GM18868 (cell line): ENCODE measurements around the gene ARID2.

ENCODE experiments used
- ATAC-seq: cut with Tn5 transposase; IDR thresholded peaks from one replicate; pipeline ENCODE4 v1.9.1; 2021; ENCODE audit warnings: mild to moderate bottlenecking, moderate library complexity; ENCODE audit not compliant: unreplicated experiment

ARID2 gene

DNA sequence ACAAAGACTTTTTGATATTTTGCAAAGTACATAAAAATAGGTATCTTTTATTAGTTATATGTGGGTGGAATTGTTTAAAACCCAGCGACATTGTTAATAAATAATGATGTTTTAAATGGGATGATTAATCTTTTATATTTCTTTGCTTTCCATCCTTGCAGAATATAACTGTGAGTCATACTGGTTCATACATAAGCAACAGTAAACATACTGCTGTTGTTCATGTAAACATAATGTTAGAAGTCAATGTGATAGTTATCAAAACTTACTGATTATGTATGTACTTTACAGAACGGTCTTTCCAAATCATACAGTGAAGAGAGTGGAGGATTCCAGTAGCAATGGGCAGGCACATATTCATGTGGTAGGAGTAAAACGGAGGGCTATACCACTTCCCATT, 119.8 kb downstream of the ARID2 start:
- ATAC-seq = no peak

GRCh38 chr12:45850302-45850701, 120.8 kb downstream of the ARID2 start:
- ATAC-seq = no peak

GRCh38 chr12:45852508-45852907, 123.0 kb downstream of the ARID2 start:
- no peak for ATAC-seq

GRCh38 chr12:45853550-45853949, 124.0 kb downstream of the ARID2 start:
- no peak for ATAC-seq

- no peak for ATAC-seq
Observed at GRCh38 chr12:45863332-45863731, 133.8 kb downstream of the ARID2 start.

DNA sequence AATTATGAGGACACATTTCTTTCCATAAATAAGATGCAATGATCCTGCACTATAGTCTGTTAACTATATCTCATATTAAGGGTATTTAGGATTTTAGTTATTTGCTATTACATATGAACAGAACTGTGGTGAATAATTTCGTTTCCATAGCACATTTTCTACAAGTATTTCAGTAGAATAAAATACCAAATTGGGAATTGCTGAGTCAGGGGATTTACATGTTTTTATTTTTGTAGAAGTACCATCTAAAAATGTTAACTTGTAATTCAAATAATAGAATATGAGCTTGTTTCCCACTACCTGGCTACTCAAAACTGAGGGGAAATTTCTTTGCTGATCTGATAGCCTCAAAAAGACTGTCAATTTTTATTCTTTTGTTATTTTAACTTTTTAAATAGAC, 136.8 kb downstream of the ARID2 start:
- ATAC-seq = no peak

- ATAC-seq = no peak
Observed at GRCh38 chr12:45872446-45872845, 142.9 kb downstream of the ARID2 start.

- no peak for ATAC-seq
Observed at GRCh38 chr12:45877069-45877468, 147.6 kb downstream of the ARID2 start.

DNA sequence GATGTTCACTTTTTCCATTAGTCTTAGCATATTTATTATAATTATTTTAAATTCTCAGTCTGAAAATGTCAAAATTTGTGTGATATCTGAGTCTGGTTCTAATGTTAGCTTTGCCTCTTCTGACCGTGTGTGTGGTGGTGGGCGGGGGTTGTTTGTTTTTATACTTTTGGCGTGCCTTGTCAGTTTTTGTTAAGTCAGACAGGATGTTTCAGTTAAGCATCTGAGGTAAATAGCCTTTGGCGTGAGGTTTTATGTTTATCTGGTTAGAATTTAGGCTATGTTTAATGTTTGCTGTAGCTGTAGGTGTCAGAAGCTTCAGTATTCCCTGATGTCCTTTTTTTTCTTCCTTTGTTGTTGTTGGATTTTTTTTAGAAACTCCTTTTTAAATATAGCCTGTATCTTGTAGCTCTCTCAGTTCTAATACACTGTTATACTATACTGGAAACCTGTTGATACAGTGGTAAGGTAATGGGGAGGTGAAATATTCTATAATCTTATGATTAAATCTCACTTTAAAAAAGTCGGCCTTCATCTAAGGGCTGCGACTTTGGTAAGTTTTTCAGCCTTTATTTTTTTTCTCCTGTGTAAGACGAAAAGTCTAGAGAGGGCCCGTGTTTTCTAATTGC, 149.2 kb downstream of the ARID2 start:
- ATAC-seq = peak; percentile 54

DNA sequence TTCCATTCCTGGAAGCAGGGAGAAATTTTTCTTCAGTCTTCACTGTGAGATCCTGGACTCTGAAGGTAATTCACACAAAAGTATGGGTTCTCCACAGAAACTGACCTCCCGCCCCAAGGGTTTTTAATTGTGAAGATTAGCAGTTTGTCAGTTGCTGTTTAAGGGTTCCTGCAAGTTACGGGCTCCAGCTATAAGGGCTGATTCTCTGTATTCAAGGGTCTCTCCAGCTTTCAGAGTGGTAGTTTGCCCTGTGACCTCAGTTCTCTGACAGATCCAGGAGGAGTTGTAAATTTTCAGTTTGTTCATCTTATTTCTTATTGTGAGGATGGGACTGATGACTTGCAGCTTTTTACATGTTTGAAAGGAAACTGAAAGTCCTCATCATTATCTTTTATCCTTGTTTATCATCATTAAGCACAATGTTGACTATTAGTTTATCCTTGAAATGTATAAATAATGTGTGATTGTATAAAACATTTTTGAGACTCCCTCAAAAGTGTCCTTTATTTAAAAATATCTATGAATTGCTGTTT, 149.9 kb downstream of the ARID2 start:
- no peak for ATAC-seq

DNA sequence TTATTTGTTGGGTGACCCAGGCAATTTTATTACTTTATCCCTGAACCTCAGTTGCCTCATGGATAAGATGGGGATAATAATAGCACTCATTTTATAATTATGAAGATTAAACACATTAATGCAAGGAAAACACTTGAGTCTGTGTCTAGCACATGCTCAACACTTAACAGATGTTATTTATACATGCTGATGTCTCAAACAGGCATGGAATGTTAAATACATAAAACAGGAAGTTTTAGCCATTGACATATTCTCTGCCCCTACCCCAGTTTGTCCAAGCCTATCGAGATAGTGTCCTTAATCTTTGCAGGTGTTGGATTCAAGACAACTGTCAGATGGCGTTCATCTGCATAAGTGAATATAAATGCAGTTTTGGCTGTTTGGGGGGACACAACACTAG, 151.0 kb downstream of the ARID2 start:
- ATAC-seq = no peak

DNA sequence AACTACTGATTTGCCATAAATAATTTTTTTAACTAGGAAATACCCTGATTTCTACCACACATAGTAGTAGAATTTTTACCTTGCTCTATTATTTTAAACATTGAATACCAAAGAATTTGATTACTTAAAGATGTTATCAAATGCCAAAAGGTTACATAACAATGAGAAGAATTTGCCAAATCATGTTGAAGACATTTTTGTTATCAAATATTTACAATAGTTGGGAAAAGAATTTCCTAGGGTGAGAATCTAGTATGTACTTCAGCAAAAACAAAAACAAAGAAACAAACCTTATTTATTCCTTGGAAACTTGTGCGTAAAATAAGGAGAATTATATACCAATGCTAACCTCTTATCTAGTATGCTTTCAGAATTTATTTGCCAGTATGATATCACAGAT, 153.7 kb downstream of the ARID2 start:
- ATAC-seq = no peak

DNA sequence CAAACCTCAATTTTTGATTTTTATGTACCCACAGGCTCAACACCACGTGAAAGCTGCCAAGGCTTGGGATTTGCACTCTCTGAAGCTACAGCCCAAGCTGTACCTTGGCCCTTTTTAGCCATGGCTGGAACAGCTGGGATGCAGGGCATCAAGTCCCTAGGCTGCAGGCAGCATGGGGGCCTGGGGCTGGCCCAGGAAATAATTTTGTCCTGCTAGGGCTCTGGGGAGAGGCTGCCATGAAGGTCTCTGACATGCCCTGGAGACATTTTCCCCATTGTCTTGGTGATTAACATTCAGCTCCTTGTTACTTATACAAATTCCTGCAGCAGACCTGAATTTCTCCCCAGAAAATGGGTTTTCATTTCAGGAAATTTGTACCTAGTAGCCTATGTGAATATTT, 157.2 kb downstream of the ARID2 start:
- ATAC-seq = no peak

DNA sequence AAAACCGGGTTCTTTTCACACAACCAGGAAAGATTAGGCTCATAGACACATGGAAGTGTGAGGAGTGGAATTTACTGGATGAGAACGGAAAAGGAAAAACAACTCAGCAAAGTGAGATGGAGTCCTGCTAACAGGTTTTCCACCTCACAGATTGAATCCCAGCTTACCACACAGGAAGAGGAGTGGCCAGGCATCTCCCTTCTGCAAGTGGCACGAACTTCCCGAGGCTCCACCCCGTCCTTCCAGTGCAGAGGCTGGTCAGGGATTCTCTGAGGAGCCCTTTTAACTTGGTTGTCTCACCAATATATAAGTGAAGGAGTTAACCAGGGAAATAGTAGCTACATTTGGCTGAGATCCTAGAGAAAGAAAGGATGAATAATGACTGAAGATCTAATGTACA, 158.0 kb downstream of the ARID2 start:
- ATAC-seq = no peak

DNA sequence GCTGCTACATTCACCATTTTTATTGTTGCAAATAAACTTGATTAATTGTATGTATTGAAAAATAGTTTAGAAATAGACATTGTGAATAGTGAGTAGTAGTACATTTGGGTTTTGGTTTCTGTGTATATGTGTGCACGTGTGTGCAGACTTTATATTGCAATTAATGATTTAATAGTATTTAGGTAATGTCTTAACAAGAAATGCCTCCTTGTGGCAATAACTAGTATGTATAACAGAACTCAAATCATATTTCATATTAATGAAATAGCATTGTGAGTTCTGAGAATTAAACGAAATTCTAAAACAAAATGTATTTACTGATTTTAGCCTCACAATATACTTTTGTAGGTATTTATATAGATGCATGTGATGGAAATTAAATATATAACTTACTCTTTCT, 160.8 kb downstream of the ARID2 start:
- ATAC-seq = no peak

DNA sequence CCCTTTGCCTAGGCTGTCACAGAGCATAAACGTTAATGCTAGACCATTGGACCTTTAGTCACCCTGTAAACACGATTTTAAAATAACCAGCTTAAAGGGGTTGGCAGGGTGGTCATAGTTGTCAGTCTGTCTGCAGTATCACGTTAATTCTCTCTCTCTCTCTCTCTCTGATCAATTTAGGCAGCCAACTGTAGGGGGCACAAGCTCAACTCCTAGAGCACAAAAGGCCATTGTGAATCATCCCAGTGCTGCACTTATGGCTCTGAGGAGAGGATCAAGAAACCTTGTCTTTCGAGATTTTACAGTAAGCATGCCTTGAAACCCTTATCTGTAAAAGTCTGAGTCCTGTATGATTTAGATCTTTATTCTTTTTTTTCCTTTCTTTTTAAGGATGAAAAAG, 163.7 kb downstream of the ARID2 start:
- ATAC-seq = no peak

GRCh38 chr12:45895961-45896360, 166.5 kb downstream of the ARID2 start:
- no peak for ATAC-seq

DNA sequence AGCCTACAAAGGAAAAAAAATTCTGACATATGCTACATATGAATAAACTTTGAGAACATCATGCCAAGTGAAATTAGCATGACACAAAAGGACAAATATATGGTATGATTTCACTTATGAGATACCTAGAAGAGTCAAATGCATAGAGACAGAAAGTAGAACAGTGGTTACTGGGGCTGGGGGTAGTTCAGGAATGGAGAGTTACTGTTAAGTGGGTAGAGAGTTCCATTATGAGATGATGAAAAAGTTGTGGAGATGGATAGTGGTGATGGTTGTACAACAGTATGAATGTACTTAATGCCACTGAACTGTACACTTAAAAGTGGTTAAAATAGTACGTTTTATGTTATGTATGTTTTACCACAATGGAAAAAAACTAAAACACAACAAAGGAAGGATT, 168.6 kb downstream of the ARID2 start:
- no peak for ATAC-seq

DNA sequence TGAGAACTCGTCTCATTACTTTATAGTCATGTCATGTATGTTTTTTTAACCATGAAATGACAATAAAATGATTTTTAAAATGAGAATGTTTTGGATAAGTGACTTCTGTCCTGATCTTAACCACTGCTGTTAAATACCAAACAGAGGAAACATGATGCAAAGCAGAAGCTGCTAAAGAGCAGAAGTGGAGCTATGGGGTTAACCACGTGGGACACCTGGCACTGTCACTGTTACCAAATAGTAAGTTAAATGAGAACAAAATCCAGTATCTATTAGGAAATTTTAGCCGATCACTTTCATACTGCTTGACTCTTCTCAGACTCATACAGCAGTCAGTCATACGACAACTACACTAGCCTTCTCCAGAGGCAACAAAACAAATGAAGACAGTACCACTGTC, 178.4 kb downstream of the ARID2 start:
- peak; percentile 70 for ATAC-seq

GRCh38 chr12:45909041-45909713, 179.7 kb downstream of the ARID2 start:
- no peak for ATAC-seq

GRCh38 chr12:45912774-45913173, 183.3 kb downstream of the ARID2 start:
- no peak for ATAC-seq

DNA sequence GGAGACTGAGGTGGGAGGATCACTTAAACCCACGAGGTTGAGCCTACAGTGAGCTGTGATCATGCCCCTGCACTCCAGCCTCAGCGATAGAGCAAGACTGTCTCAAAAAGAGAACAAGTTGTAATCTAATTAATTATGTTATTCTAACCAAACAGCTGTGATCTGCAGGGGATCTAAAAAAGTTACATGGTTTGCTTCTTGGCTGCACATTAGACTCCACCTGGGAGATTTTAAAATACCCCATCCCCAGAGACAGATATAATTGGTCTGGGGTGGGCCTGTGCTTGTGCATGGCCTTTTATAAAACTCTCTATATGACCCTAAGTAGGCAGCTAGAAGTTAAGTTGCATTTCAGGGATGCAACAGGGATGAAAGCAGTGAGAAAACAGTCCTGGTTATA, 184.1 kb downstream of the ARID2 start:
- no peak for ATAC-seq

DNA sequence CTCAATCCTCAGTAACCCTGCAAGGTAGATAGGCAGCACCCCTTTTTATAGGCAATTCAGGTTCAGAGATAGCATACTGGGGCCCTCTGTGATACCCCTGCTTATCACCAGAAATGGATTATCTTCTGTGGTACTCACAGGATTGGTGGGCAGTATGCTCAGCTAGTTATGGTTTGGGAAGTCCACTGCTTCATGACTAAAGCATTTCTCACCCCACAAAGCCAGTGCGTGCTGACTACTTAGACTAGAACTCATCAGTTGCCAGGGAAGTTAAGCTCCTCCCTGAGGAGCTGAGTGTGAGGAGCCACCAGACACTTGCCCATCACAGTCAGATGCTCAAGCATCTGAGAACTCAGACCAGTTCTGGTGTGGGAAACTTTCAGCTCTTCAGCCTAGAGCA, 184.6 kb downstream of the ARID2 start:
- peak; percentile 64 for ATAC-seq
